D721Med (cell line): ENCODE measurements around the gene RNASE8.

Experiments
- DNase-seq: peaks from one replicate; pipeline ENCODE4 v3.0.0; 2011; ENCODE audit warnings: low spot score; ENCODE audit not compliant: insufficient read length
- FAIRE-seq: peaks from 2 replicates; lab custom pipeline; 2011; peaks lifted over from hg19 to GRCh38; lab: Jason Lieb, UNC
- CTCF ChIP-seq: IDR thresholded peaks from 2 replicates; pipeline ENCODE4 v1.5.1; 2012; ENCODE audit warnings: mild to moderate bottlenecking, control low read depth; ENCODE audit not compliant: insufficient read depth; ENCODE audit errors: missing control alignments

The RNASE8 gene

DNA sequence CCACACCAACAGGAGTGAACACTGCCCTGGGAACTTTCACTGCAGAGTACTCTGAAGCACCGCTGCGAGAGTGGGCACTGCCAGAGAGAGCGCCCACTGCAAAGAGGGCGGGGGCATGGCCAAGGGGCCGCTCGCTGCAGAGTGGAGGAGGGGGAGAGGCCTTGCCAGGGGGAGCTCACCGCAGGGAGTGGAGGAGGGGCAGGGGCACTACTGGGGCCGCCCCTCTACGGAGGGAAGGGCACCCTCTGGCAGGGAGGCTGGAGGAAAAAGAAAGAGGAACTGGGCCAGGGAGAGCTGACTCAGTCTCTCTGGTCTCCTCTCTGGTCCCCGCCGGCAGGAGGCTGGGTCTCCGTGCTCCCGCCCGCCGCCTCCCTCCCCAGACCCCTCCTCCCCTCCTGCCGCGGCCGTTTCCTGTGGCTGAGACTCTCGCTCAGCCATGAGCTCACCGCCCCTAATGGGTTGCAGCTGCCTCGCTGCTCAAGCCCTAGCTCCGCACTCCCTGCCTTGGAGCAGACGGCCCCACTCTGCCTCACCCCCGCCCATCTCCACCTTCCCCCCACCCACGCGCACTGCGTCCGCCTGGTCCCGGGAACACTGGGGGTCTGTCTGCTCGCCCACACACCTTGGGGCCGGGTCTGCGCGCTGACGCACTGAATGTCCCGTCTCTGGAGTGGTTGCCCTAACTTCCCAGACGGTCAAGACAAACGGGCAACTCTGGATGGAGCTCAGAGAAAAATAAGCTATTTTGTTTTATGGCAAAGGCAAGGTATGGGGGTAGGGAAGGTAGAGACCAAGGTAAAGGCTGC lies 13.8 kb downstream of the RNASE8 start:
- no peak for DNase-seq
- FAIRE-seq = no peak
- no peak for TF ChIP-seq CTCF

- no peak for TF ChIP-seq CTCF
- FAIRE-seq (no peak), DNase-seq (no peak)
Observed at GRCh38 chr14:21072031-21072473, 14.4 kb downstream of the RNASE8 start.

DNA sequence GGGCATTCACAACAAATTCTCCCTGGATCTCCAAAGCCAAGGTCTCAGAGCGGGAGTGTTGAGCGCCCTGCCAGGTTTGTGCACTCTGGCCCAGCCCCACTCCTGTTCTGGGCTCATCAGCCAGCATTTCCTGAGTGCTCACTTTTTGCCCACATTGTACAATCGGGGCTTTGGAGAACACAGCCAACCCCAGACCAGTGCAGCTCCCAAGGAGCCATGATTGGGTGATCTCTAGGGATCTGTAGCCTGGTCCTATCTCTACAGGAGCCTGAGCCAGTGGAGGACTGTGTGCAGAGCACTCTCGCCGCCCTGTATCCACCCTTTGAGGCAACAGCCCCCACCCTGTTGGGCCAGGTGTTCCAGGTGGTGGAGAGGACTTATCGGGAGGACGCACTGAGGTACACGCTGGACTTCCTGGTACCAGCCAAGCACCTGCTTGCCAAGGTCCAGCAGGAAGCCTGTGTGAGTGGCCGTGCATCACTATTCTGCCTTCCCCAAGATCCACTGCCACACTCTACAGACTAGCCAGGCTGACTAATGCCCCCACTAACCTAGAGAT lies 15.2 kb downstream of the RNASE8 start:
- DNase-seq (no peak), FAIRE-seq (no peak)
- no peak for TF ChIP-seq CTCF

- TF ChIP-seq CTCF = no peak
- DNase-seq (no peak), FAIRE-seq (no peak)
Observed at GRCh38 chr14:21073921-21074320, 16.3 kb downstream of the RNASE8 start.

- TF ChIP-seq CTCF = no peak
- FAIRE-seq (no peak), DNase-seq (no peak)
Observed at GRCh38 chr14:21074398-21075272, 17.0 kb downstream of the RNASE8 start.

- DNase-seq (no peak), FAIRE-seq (no peak)
- no peak for TF ChIP-seq CTCF
Observed at GRCh38 chr14:21075719-21076437, 18.3 kb downstream of the RNASE8 start.
